Spleen (tissue), 7 donors: ENCODE measurements around the gene DLG2.

Source experiments
- CTCF ChIP-seq, 11 experiments: fragments of 200-600 bp in 7 of 11; fragments of 450-650 bp in 4 of 11; sonication (generic) in 4 of 11; IDR thresholded peaks in 8 of 11; conservative IDR thresholded peaks in 3 of 11; 1 replicate in 7 of 11; 2 replicates in 4 of 11; pipeline versions ENCODE4 v1.4.0 to v1.8.0; 2016 to 2021; ENCODE audit warnings: antibody characterized with exemption in 11 of 11, inconsistent platforms in 4 of 11, mild to moderate bottlenecking in 1 of 11
- POLR2A ChIP-seq, 3 donors: fragments of 450-650 bp; IDR thresholded peaks; one replicate each; pipeline ENCODE4 v1.5.1; 2017; ENCODE audit warnings: antibody characterized with exemption in 3 of 3, mild to moderate bottlenecking in 1 of 3
- POLR2AphosphoS5 ChIP-seq, 3 donors: sonication (generic); formaldehyde crosslinking; IDR thresholded peaks; one replicate each; pipeline ENCODE4 v1.5.1; 2017; ENCODE audit warnings: antibody characterized with exemption in 3 of 3
- donor health status: DM: no; HTN: no; CAD: no; lungs with moderate emphysema.
- donor health status: DM: no; HTN: no; CAD: no.
- donor health status: DM: no; HTN: no; CAD: no.

- TF ChIP-seq CTCF (IDR thresholded peaks at IDR 0.05 in 8 of 11, conservative IDR thresholded peaks at IDR 0.05 in 3 of 11) = no peak
- TF ChIP-seq POLR2A (IDR thresholded peaks at IDR 0.05) = no peak
- no peak for TF ChIP-seq POLR2AphosphoS5 (IDR thresholded peaks at IDR 0.05)
These were observed 1150.6 kb downstream of the DLG2 start for GRCh38 chr11:84476581-84476980.
